LNCaP clone FGC (cell line): Measurements from ENCODE around the gene ROBO3.

Experiments used
- DNase-seq: peaks from one replicate; pipeline ENCODE4 v3.0.0-alpha.2; 2011; ENCODE audit warnings: low read depth
- H3K4me3 ChIP-seq: 2 replicates; pipeline ENCODE4 v1.5.1; 2011; ENCODE audit warnings: mild to moderate bottlenecking, low read depth, low read length, control low read depth
- CTCF ChIP-seq: IDR thresholded peaks from 2 replicates; pipeline ENCODE4 v1.5.1; 2012; ENCODE audit warnings: mild to moderate bottlenecking; ENCODE audit not compliant: control insufficient read depth, insufficient read depth; ENCODE audit errors: extremely low read depth

Gene ROBO3

DNA sequence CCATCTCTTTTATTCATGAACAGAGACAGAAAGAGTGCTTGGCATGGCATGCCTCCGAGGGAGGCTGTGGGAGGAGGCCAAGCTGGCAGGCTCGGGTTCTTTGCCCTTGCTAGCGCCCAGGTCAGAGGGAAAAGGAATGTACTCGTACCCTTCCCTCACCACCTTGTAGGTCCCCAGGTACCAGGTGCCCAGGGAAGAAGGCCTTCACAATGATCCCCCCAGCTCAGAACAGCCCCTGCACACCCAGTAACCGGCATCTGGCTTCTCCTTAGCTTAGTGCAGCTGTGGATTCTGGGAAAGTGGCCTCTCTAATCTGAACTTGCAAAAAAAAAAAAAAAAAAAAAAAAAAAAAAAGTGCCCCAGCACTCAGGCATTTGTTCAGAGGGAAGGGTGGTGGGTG is 55.1 kb downstream of the ROBO3 start:
- DNase-seq, result no peak
- H3K4me3 ChIP-seq, result no peak overlapping the region
- TF ChIP-seq CTCF, result no peak

DNA sequence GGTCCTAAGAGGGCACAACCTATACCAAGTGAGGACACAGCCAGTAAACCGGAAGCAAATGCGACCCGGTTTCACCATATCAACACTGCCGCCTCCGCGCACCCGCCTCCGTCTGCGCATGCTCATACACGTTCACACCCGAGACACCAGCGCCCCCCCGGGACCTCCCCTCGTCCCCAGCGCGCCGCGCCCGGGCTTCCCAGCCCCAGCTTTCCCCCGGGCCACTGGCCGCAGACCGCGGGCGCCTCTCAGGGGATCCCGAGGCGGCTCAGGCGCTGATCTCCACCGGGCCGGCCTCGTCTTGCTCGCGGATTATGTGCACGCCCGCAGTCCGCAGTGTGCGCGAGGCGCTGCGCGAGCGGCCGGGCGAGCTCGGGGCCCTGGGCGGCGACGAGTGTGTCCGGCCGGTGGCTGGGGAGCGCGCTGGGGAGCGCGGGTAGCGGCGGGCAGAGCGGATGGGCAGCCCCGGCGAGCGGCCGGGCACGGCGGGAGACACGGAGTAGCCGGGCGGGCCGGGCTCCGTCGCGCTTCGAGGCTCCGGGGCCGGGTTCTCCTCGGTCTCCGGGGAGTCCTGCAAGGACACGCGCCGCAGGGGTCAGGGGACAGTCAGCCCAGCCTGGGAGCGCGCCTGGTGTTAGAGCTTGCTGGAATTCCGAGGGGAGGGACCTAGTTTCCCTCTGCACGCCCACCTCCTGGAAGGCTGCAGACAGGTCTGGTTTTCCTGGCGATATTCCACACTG is 55.8 kb downstream of the ROBO3 start:
- TF ChIP-seq CTCF, result no peak
- no peak overlapping the region for H3K4me3 ChIP-seq
- no peak for DNase-seq

GRCh38 chr11:124922831-124923230 is 57.6 kb downstream of the ROBO3 start:
- H3K4me3 ChIP-seq, result no peak overlapping the region
- no peak for DNase-seq
- no peak for TF ChIP-seq CTCF

GRCh38 chr11:124923296-124923695 is 58.1 kb downstream of the ROBO3 start:
- no peak for TF ChIP-seq CTCF
- no peak overlapping the region for H3K4me3 ChIP-seq
- DNase-seq, result no peak

GRCh38 chr11:124928942-124929665 is 63.9 kb downstream of the ROBO3 start:
- TF ChIP-seq CTCF, result no peak
- no peak for DNase-seq
- H3K4me3 ChIP-seq, result no peak overlapping the region

GRCh38 chr11:124930799-124931198 is 65.6 kb downstream of the ROBO3 start:
- TF ChIP-seq CTCF, result no peak
- DNase-seq, result no peak
- H3K4me3 ChIP-seq, result no peak overlapping the region
